DMS 273 (cell line): ENCODE results near the gene NDUFC2.
"Not testable (repeated sequence)": the region's sequence is repeated elsewhere in the genome, so short reads cannot be mapped to it uniquely, and the experiment has no call there.

Experiments used
- DNase-seq: peaks from one replicate; lab custom pipeline; 2025; ENCODE audit not compliant: unreplicated experiment; lab: John Stamatoyannopoulos, UW

Gene NDUFC2

GRCh38 chr11:78079232-78080083 lies at the start of gene NDUFC2:
Gene NDUFC2 (minus strand): TSS chr11:78079862. CDS start chr11:78079744, 118 bp downstream.
- peak; percentile 84 for DNase-seq

- DNase-seq, result no peak
Measured at GRCh38 chr11:78127403-78127802, 47.7 kb upstream of the NDUFC2 start.

GRCh38 chr11:78112582-78113275 lies 33.1 kb upstream of the NDUFC2 start:
- no peak for DNase-seq

- DNase-seq, result no peak
Measured at GRCh38 chr11:78111298-78111697, 31.6 kb upstream of the NDUFC2 start.

GRCh38 chr11:78110830-78111229 lies 31.2 kb upstream of the NDUFC2 start:
- DNase-seq, result no peak

- DNase-seq, result no peak
Measured at GRCh38 chr11:78110351-78110750, 30.7 kb upstream of the NDUFC2 start.

GRCh38 chr11:78109081-78110015 lies 29.7 kb upstream of the NDUFC2 start:
- peak; percentile 89 for DNase-seq

- DNase-seq, result peak; percentile 44
Measured at GRCh38 chr11:78100676-78101472, 21.2 kb upstream of the NDUFC2 start.

- peak; percentile 40 for DNase-seq
Measured at GRCh38 chr11:78100261-78100660, 20.6 kb upstream of the NDUFC2 start.

GRCh38 chr11:78099666-78100065 lies 20.0 kb upstream of the NDUFC2 start:
- DNase-seq, result peak; percentile 42

GRCh38 chr11:78097666-78098385 lies 18.2 kb upstream of the NDUFC2 start:
- DNase-seq, result no peak

GRCh38 chr11:78094250-78094649 lies 14.6 kb upstream of the NDUFC2 start:
- DNase-seq, result no peak

- DNase-seq, result peak; percentile 45
Measured at GRCh38 chr11:78086521-78087074, 6.9 kb upstream of the NDUFC2 start.

GRCh38 chr11:78085972-78086371 lies 6.3 kb upstream of the NDUFC2 start:
- peak; percentile 42 for DNase-seq

GRCh38 chr11:78084506-78084905 lies 4.8 kb upstream of the NDUFC2 start:
- not testable (repeated sequence) for DNase-seq

- no peak for DNase-seq
Measured at GRCh38 chr11:78083021-78083420, 3.4 kb upstream of the NDUFC2 start.

- no peak for DNase-seq
Measured at GRCh38 chr11:78082146-78082545, 2.5 kb upstream of the NDUFC2 start.

GRCh38 chr11:78081583-78081982 lies 1.9 kb upstream of the NDUFC2 start:
- DNase-seq, result peak; percentile 25

GRCh38 chr11:78080818-78081495 lies 1.3 kb upstream of the NDUFC2 start:
- peak; percentile 71 for DNase-seq
